Epidermal melanocyte (primary cell): Measurements from ENCODE around the gene PPM1G.

Source experiments
- DNase-seq: peaks from one replicate; pipeline ENCODE4 v3.0.0; 2011; ENCODE audit warnings: low spot score; ENCODE audit not compliant: insufficient read length

The PPM1G gene

GRCh38 chr2:27416151-27416550 lies 6.8 kb upstream of the PPM1G start:
- DNase-seq: no peak

GRCh38 chr2:27412419-27413152 lies 3.2 kb upstream of the PPM1G start:
- DNase-seq: no peak

- DNase-seq: no peak
These were observed 630 bp downstream of the PPM1G start for GRCh38 chr2:27408601-27409320.

GRCh38 chr2:27407798-27408491 lies 1.4 kb downstream of the PPM1G start:
- no peak for DNase-seq

GRCh38 chr2:27400348-27401135 lies 8.8 kb downstream of the PPM1G start:
- DNase-seq: no peak

GRCh38 chr2:27398962-27399361 lies 10.4 kb downstream of the PPM1G start:
- DNase-seq: no peak

- no peak for DNase-seq
These were observed 16.2 kb downstream of the PPM1G start for GRCh38 chr2:27393225-27393624.

- DNase-seq: no peak
These were observed 18.3 kb downstream of the PPM1G start for GRCh38 chr2:27390822-27391679.

GRCh38 chr2:27381577-27382181 lies 27.7 kb downstream of the PPM1G start:
- DNase-seq: no peak

GRCh38 chr2:27380626-27381545 lies 28.5 kb downstream of the PPM1G start, which contains the start of gene ZNF513:
ZNF513 (minus strand) TSS chr2:27380734; CDS start chr2:27380526, 208 bp downstream.
- peak; percentile 91 for DNase-seq

- DNase-seq: no peak
These were observed 29.4 kb downstream of the PPM1G start for GRCh38 chr2:27379836-27380625.

- DNase-seq: no peak
These were observed 30.0 kb downstream of the PPM1G start for GRCh38 chr2:27379383-27379835.

- DNase-seq: no peak
These were observed 30.5 kb downstream of the PPM1G start for GRCh38 chr2:27378809-27379290.

GRCh38 chr2:27378096-27378808 lies 31.1 kb downstream of the PPM1G start:
- no peak for DNase-seq

- no peak for DNase-seq
These were observed 31.7 kb downstream of the PPM1G start for GRCh38 chr2:27377618-27378095.

- DNase-seq: no peak
These were observed 32.3 kb downstream of the PPM1G start for GRCh38 chr2:27376866-27377617.
